ENCODE data around the gene INSM1. TPM values are rescaled to one million over a fixed set of nuclear protein-coding genes. Genes with fewer than 3 reads are reported as not detected.

INSM1 gene
- polyA plus RNA-seq, 1 experiment = not detected

DNA sequence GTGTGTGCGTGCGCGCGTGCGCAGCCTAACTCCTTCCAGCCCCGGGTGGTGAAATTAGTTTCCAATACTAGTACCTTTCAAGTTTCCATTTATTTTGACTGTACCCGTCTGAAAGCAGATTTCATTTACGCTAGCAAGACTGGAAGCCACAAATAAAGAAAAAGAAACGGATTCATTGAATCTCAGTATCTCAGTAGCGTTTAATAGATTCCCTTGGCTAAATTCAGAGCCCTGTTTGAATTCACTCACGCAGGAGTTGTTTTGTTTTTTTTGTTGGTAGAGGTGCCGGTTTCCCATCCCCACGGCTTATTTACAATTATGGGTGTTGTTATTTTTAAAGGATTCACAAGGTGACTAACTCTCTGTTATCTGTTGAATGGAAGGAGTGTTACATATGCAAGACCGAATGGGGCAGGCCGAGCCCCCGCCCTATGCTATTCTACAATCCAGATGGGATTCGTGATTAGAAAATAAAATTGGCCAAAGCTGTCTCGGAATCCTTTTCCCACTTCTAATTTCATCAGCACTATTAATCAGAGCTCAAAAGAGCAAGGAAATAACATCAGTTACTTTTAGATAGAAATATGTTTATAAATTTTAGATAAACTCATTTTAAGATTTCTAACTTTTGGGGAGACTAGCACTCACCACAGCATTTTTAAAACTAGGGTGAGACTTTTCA is 2.3 kb upstream of the INSM1 start:
- CTCF ChIA-PET = no interaction called here
- H3K27me3 ChIP-seq (ENCODE audit: control insufficient read depth, insufficient read depth, low read length) = peaks cover 49% of the 10 kb centered on the region

DNA sequence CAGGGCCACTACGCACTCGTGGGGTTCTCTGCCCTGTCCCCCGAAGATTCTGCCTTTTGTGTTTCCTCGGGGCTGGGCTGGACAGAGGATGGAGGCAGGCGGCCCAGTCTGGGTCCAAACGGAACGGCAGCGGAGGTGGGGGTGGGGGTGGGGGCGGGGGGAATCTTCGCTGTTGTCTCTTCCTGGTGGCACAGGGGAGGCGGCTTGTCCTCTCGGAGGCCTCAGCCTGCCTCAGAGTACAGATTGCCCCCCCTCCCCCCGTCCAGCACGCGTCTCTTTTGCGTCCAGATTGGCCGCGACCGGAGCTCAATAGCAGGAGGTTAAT is 1.4 kb upstream of the INSM1 start:
- peaks cover 44% of the 10 kb centered on the region for H3K27me3 ChIP-seq (ENCODE audit: control insufficient read depth, insufficient read depth, low read length)
- H3K4me3 ChIP-seq (ENCODE audit: low read depth, low read length) = no peak overlapping the region
- CTCF ChIA-PET = no interaction called here
- no peaks in the 10 kb centered on the region for H3K36me3 ChIP-seq (ENCODE audit: control insufficient read depth, insufficient read depth, low read length)
- no peak for DNase-seq (ENCODE audit: low read depth)
- POLR2A ChIA-PET = no interaction called here
- TF ChIP-seq, protein P1, sequence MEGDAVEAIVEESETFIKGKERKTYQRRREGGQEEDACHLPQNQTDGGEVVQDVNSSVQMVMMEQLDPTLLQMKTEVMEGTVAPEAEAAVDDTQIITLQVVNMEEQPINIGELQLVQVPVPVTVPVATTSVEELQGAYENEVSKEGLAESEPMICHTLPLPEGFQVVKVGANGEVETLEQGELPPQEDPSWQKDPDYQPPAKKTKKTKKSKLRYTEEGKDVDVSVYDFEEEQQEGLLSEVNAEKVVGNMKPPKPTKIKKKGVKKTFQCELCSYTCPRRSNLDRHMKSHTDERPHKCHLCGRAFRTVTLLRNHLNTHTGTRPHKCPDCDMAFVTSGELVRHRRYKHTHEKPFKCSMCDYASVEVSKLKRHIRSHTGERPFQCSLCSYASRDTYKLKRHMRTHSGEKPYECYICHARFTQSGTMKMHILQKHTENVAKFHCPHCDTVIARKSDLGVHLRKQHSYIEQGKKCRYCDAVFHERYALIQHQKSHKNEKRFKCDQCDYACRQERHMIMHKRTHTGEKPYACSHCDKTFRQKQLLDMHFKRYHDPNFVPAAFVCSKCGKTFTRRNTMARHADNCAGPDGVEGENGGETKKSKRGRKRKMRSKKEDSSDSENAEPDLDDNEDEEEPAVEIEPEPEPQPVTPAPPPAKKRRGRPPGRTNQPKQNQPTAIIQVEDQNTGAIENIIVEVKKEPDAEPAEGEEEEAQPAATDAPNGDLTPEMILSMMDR (IDR thresholded peaks at IDR 0.05; ENCODE audit: insufficient read depth, low read depth, low read length) = no peak

More for the DNA sequence above, 2.3 kb upstream of the INSM1 start:
- TF ChIP-seq, protein P1 (IDR thresholded peaks at IDR 0.05; ENCODE audit: insufficient read depth, low read depth, low read length) = no peak
- DNase-seq (ENCODE audit: low read depth) = no peak
- H3K36me3 ChIP-seq (ENCODE audit: control insufficient read depth, insufficient read depth, low read length) = no peaks in the 10 kb centered on the region
- no peak overlapping the region for H3K4me3 ChIP-seq (ENCODE audit: low read depth, low read length)
- POLR2A ChIA-PET = no interaction called here

GRCh38 chr20:20366876-20367574 is 879 bp upstream of the INSM1 start:
- ChIA-PET CTCF (no interaction called here), POLR2A (no interaction called here)
- no peak overlapping the region for H3K4me3 ChIP-seq (ENCODE audit: low read depth, low read length)
- peaks cover 45% of the 10 kb centered on the region for H3K27me3 ChIP-seq (ENCODE audit: control insufficient read depth, insufficient read depth, low read length)
- no peaks in the 10 kb centered on the region for H3K36me3 ChIP-seq (ENCODE audit: control insufficient read depth, insufficient read depth, low read length)
- DNase-seq (ENCODE audit: low read depth) = no peak
- TF ChIP-seq, protein P1 (IDR thresholded peaks at IDR 0.05; ENCODE audit: insufficient read depth, low read depth, low read length) = no peak

DNA sequence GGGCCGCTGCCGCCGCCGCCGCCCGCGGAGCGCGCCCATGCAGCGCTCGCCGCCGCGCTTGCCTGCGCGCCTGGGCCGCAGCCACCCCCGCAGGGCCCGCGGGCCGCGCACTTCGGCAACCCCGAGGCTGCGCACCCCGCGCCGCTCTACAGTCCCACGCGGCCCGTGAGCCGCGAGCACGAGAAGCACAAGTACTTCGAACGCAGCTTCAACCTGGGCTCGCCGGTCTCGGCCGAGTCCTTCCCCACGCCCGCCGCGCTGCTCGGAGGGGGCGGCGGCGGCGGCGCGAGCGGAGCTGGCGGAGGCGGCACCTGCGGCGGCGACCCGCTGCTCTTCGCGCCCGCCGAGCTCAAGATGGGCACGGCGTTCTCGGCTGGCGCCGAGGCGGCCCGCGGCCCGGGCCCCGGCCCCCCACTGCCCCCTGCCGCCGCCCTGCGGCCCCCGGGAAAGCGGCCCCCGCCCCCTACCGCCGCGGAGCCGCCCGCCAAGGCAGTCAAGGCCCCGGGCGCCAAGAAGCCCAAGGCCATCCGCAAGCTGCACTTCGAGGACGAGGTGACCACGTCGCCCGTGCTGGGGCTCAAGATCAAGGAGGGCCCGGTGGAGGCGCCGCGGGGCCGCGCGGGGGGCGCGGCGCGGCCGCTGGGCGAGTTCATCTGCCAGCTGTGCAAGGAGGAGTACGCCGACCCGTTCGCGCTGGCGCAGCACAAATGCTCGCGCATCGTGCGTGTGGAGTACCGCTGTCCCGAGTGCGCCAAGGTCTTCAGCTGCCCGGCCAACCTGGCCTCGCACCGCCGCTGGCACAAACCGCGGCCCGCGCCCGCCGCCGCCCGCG is 730 bp downstream of the INSM1 start:
- Histone ChIP-seq H3K4me3 (ENCODE audit: low read depth, low read length) (no peak overlapping the region), H3K36me3 (ENCODE audit: control insufficient read depth, insufficient read depth, low read length) (no peaks in the 10 kb centered on the region), H3K27me3 (ENCODE audit: control insufficient read depth, insufficient read depth, low read length) (peaks cover 37% of the 10 kb centered on the region)
- no peak for DNase-seq (ENCODE audit: low read depth)
- TF ChIP-seq, protein P1 (IDR thresholded peaks at IDR 0.05; ENCODE audit: insufficient read depth, low read depth, low read length) = no peak
- ChIA-PET POLR2A (no interaction called here), CTCF (no interaction called here)

All from BJ (cell line).